ENCODE results near the gene VSTM5. TPM values are rescaled to one million over a fixed set of nuclear protein-coding genes. Genes with fewer than 3 reads are reported as not detected.

Gene VSTM5
- total and polyA plus RNA-seq, 2 of the 8 experiments (the other 6 are each of a cell fraction or from before 2014, with no cell fraction given), result 0.22 to 0.70 TPM

DNA sequence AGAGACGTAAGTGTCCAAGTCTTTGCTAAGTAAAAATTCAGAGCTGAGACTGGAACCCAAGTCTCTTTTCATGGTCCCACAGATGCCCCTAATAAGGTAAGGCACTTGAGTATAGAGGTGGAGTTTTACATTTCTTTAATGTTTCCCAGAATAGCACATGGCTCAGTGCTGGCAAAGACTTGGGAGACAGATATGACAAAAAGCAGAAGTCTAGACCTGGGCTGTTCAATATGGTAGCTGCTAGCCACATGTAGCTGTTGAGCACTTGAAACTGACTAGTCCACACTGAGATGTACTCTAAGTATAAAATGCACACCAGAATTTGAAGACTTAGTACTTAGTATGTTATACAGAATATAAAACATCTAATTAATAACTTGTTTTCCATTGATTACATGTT is 17.6 kb downstream of the VSTM5 start:
- Histone ChIP-seq H2AK5ac (ENCODE audit: low read depth, low read length) (no peak overlapping the region), H3K23me2 (ENCODE audit: low read depth, low read length) (no peaks in the 10 kb centered on the region), H4K8ac (ENCODE audit: extremely low read depth, insufficient read depth, low read length) (no peak overlapping the region), H3K27ac (ENCODE audit: low read depth, low read length) (no peak overlapping the region), H2BK15ac (ENCODE audit: low read length) (no peak overlapping the region), H3K36me3 (ENCODE audit: control insufficient read depth in 2 of 4, insufficient read depth in 4 of 4, low read length in 3 of 4) (no peaks in the 10 kb centered on the region), H2BK12ac (ENCODE audit: low read depth, low read length) (no peak overlapping the region), H2BK20ac (ENCODE audit: low read length) (no peak overlapping the region), H2AFZ (ENCODE audit: low read length) (no peak overlapping the region), H3K23ac (ENCODE audit: insufficient read length) (no peak overlapping the region), H3K9ac (replicated peaks in 1 of 4; ENCODE audit: extremely low read depth in 1 of 4, low read depth in 3 of 4, low read length in 3 of 4) (no peak overlapping the region), H4K91ac (replicated peaks; ENCODE audit: insufficient read length, low read length) (no peak overlapping the region), H3K4ac (replicated peaks; ENCODE audit: insufficient read length, low read depth, low read length) (no peak overlapping the region), H3K79me1 (ENCODE audit: low read depth, low read length) (no peaks in the 10 kb centered on the region), H3K4me2 (ENCODE audit: insufficient read depth in 1 of 2, low read depth in 2 of 2, low read length in 2 of 2) (no peak overlapping the region), H3K27me3 (replicated peaks in 1 of 4; ENCODE audit: control insufficient read depth in 3 of 4, extremely low read depth in 1 of 4, insufficient read depth in 3 of 4, low read length in 3 of 4) (no peaks in the 10 kb centered on the region), H4K5ac (ENCODE audit: insufficient read length, low read depth, low read length) (no peak overlapping the region), H3K18ac (ENCODE audit: extremely low read depth, low read length) (no peak overlapping the region), H3K4me1 (replicated peaks in 1 of 4; ENCODE audit: control insufficient read depth in 3 of 4, insufficient read depth in 4 of 4, low read length in 3 of 4) (no peaks in the 10 kb centered on the region), H3K9me3 (ENCODE audit: insufficient read depth in 2 of 2, low read depth in 1 of 2, low read length in 1 of 2) (no peaks in the 10 kb centered on the region), H3K56ac (replicated peaks; ENCODE audit: insufficient read length, low read depth, low read length) (no peak overlapping the region), H3K79me2 (ENCODE audit: control insufficient read depth in 1 of 2, insufficient read depth in 2 of 2, low read length in 2 of 2) (no peaks in the 10 kb centered on the region), H4K20me1 (replicated peaks in 1 of 2; ENCODE audit: control insufficient read depth in 1 of 2, insufficient read depth in 2 of 2, low read length in 2 of 2) (no peaks in the 10 kb centered on the region), H2BK120ac (replicated peaks; ENCODE audit: low read depth, low read length) (no peak overlapping the region), H2BK5ac (ENCODE audit: low read depth, low read length) (no peak overlapping the region), H3K4me3 (ENCODE audit: extremely low read depth in 1 of 4, insufficient read depth in 2 of 4, low read depth in 3 of 4, low read length in 4 of 4) (no peak overlapping the region), H3K14ac (ENCODE audit: insufficient read length) (no peak overlapping the region)
- FAIRE-seq (no peak), DNase-seq (ENCODE audit: low read depth in 1 of 2, low spot score in 2 of 2) (no peak)
- POLR2A ChIA-PET (ENCODE audit: partially characterized antibody), result interaction anchor here (1.5 kb wide), 1 partner anchor 47 kb away, joined by 3 read pairs; no protein-coding TSS in a partner anchor
- CTCF ChIA-PET (ENCODE audit: partially characterized antibody), result no interaction called here
- WGBS, 2 experiments (ENCODE audit: extremely low coverage in 1 of 2, insufficient coverage in 1 of 2, insufficient read length in 1 of 2, insufficient replicate concordance in 2 of 2, low coverage in 1 of 2, low lambda C conversion rate in 2 of 2, missing lambda C conversion rate in 1 of 2), result 95% methylated on average over 1 of the region's 1 CpG; no CpG with 5 or more reads in 1 of the 2 experiments
- TF ChIP-seq SRF (IDR thresholded peaks at IDR 0.05; ENCODE audit: low read depth, low read length), result no peak
- TF ChIP-seq JUND (IDR thresholded peaks at IDR 0.05; ENCODE audit: low read length), result no peak
- TF ChIP-seq, protein P1, sequence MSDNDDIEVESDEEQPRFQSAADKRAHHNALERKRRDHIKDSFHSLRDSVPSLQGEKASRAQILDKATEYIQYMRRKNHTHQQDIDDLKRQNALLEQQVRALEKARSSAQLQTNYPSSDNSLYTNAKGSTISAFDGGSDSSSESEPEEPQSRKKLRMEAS (IDR thresholded peaks at IDR 0.05), result no peak
- TF ChIP-seq SIX5 (IDR thresholded peaks at IDR 0.05; ENCODE audit: low read depth, low read length), result no peak
- TF ChIP-seq ATF2 (IDR thresholded peaks at IDR 0.05; ENCODE audit: low read length), result no peak
- TF ChIP-seq KDM5A (IDR thresholded peaks at IDR 0.05; ENCODE audit: low read length), result no peak
- TF ChIP-seq POU5F1 (IDR thresholded peaks at IDR 0.05; ENCODE audit: low read depth, low read length), result no peak
- TF ChIP-seq ZNF274 (IDR thresholded peaks at IDR 0.05; ENCODE audit: borderline replicate concordance, extremely low read depth, low read length), result no peak
- no peak for TF ChIP-seq SAP30 (IDR thresholded peaks at IDR 0.05; ENCODE audit: insufficient read depth, insufficient replicate concordance, low read length)
- TF ChIP-seq, protein P2, sequence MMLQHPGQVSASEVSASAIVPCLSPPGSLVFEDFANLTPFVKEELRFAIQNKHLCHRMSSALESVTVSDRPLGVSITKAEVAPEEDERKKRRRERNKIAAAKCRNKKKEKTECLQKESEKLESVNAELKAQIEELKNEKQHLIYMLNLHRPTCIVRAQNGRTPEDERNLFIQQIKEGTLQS (IDR thresholded peaks at IDR 0.05; ENCODE audit: insufficient read depth, low read depth, low read length), result no peak
- TF ChIP-seq ASH2L (IDR thresholded peaks at IDR 0.05; ENCODE audit: low read length), result no peak
- no peak for TF ChIP-seq PHF8 (conservative IDR thresholded peaks at IDR 0.05; ENCODE audit: low read depth, low read length)
- no peak for TF ChIP-seq BACH1 (IDR thresholded peaks at IDR 0.05; ENCODE audit: low read length)
